ENCODE results near the gene PJA2.

PJA2 gene, protein sequence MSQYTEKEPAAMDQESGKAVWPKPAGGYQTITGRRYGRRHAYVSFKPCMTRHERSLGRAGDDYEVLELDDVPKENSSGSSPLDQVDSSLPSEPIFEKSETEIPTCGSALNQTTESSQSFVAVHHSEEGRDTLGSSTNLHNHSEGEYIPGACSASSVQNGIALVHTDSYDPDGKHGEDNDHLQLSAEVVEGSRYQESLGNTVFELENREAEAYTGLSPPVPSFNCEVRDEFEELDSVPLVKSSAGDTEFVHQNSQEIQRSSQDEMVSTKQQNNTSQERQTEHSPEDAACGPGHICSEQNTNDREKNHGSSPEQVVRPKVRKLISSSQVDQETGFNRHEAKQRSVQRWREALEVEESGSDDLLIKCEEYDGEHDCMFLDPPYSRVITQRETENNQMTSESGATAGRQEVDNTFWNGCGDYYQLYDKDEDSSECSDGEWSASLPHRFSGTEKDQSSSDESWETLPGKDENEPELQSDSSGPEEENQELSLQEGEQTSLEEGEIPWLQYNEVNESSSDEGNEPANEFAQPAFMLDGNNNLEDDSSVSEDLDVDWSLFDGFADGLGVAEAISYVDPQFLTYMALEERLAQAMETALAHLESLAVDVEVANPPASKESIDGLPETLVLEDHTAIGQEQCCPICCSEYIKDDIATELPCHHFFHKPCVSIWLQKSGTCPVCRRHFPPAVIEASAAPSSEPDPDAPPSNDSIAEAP

DNA sequence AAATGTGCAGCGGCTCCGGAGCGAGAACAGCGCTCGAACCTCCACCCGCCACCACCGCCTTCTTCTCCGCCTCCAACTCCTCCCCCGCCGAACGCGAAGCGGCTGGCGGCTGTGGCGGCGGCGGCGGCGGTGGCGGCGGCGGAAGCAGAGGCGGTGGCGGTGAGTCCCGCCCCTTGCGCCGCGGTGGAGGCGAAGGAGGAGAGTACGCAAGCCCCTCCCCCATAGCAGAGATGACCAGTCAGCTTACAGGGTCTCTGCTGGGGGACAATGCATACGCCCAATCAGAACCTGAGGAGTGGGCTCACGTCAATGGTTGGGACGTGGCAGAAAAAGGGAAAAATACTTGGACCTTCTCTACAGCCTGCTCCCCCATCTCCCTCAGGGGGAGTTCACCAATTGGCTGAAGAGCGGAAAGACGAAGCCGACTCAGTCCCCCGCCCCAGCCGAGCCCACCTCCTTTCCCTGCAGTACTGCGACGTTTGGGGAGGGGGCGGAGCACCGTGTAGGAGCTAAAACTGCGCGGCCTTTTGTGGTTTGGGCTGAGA lies at the start of gene PJA2:
TSS of gene PJA2 (minus strand) at position 131 of the 545 bp plus-strand sequence. CDS start 26,541 bp downstream, outside the sequence.
- peak; percentile 99 for DNase-seq
- H3K4me3 ChIP-seq (ENCODE audit: low read depth in 1 of 2, low read length in 2 of 2), result peak within 1 kb of the TSS; percentile 83 to 84
- H3K4me2 ChIP-seq (ENCODE audit: insufficient read depth, low read length), result peak within 1 kb of the TSS; percentile 72
- H3K79me2 ChIP-seq (ENCODE audit: insufficient read depth, low read length), result peaks cover 46% of the 10 kb centered on the region
- no peaks in the 10 kb centered on the region for H3K36me3 ChIP-seq (ENCODE audit: insufficient read depth, low read length)
- TF ChIP-seq, protein P1, sequence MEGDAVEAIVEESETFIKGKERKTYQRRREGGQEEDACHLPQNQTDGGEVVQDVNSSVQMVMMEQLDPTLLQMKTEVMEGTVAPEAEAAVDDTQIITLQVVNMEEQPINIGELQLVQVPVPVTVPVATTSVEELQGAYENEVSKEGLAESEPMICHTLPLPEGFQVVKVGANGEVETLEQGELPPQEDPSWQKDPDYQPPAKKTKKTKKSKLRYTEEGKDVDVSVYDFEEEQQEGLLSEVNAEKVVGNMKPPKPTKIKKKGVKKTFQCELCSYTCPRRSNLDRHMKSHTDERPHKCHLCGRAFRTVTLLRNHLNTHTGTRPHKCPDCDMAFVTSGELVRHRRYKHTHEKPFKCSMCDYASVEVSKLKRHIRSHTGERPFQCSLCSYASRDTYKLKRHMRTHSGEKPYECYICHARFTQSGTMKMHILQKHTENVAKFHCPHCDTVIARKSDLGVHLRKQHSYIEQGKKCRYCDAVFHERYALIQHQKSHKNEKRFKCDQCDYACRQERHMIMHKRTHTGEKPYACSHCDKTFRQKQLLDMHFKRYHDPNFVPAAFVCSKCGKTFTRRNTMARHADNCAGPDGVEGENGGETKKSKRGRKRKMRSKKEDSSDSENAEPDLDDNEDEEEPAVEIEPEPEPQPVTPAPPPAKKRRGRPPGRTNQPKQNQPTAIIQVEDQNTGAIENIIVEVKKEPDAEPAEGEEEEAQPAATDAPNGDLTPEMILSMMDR (IDR thresholded peaks at IDR 0.05; ENCODE audit: borderline replicate concordance, extremely low read depth, low read length, poor library complexity, severe bottlenecking), result peak; percentile 48
- TF ChIP-seq EZH2 (IDR thresholded peaks at IDR 0.05; ENCODE audit: borderline replicate concordance, low read depth, low read length, severe bottlenecking), result no peak
- peak; percentile 91 for ATAC-seq (ENCODE audit: insufficient read depth, low read depth)
- peak within 1 kb of the TSS; percentile 98 for H3K27ac ChIP-seq (ENCODE audit: low read length)
- H3K9me3 ChIP-seq (ENCODE audit: insufficient read depth, low read length, severe bottlenecking), result no peaks in the 10 kb centered on the region
- H3K27me3 ChIP-seq (ENCODE audit: insufficient read depth, low read length, poor library complexity), result no peaks in the 10 kb centered on the region
- H2AFZ ChIP-seq (ENCODE audit: low read depth, low read length), result peak within 1 kb of the TSS; percentile 90
- H4K20me1 ChIP-seq (ENCODE audit: insufficient read depth, low read length), result 0 out of 2 replicates have a peak, but pooled peaks cover 3% of the 10 kb centered on the region
- peaks cover 40% of the 10 kb centered on the region for H3K4me1 ChIP-seq (ENCODE audit: insufficient read depth, low read length)
- peak within 1 kb of the TSS; percentile 93 for H3K9ac ChIP-seq (ENCODE audit: low read depth, low read length)

DNA sequence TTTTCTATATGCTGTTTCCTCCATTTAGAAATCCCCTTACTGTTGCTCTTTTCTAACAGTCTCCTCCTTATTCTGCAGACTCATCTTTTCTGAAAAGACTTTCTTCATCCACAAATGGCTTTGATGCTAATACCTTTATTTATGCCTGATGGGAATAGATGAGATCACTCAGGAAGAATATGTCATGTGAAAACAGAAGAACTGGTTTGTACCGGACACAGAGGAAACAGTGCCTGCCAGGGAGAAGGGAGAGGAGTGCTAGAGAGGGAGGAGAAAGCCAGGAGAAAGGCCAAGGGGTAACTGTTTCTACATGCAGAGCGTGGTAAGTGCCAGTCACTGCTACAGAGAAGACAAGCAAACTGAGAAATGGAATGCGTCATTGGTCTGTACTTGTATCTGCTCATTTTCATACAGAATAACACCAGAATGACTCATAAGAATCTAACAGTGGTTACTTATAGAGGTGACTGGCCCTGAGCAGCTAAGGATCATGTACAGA lies 45.9 kb upstream of the PJA2 start:
- Histone ChIP-seq H4K20me1 (ENCODE audit: insufficient read depth, low read length) (no peaks in the 10 kb centered on the region), H3K36me3 (ENCODE audit: insufficient read depth, low read length) (no peaks in the 10 kb centered on the region), H3K4me2 (ENCODE audit: insufficient read depth, low read length) (peak overlapping the region; percentile 57; the same call in 1 of the 2 replicates), H3K4me1 (ENCODE audit: insufficient read depth, low read length) (peaks cover 19% of the 10 kb centered on the region), H3K4me3 (ENCODE audit: low read depth in 1 of 2, low read length in 2 of 2) (no peak overlapping the region), H3K27me3 (ENCODE audit: insufficient read depth, low read length, poor library complexity) (no peaks in the 10 kb centered on the region), H3K79me2 (ENCODE audit: insufficient read depth, low read length) (no peaks in the 10 kb centered on the region), H3K9ac (ENCODE audit: low read depth, low read length) (peak overlapping the region; percentile 32), H3K9me3 (ENCODE audit: insufficient read depth, low read length, severe bottlenecking) (peaks cover 7% of the 10 kb centered on the region), H3K27ac (ENCODE audit: low read length) (peak overlapping the region; percentile 73), H2AFZ (ENCODE audit: low read depth, low read length) (peak overlapping the region; percentile 67)
- DNase-seq, result peak; percentile 44
- peak; percentile 88 for ATAC-seq (ENCODE audit: insufficient read depth, low read depth)
- TF ChIP-seq, protein P1 (IDR thresholded peaks at IDR 0.05; ENCODE audit: borderline replicate concordance, extremely low read depth, low read length, poor library complexity, severe bottlenecking), result no peak
- TF ChIP-seq EZH2 (IDR thresholded peaks at IDR 0.05; ENCODE audit: borderline replicate concordance, low read depth, low read length, severe bottlenecking), result no peak

DNA sequence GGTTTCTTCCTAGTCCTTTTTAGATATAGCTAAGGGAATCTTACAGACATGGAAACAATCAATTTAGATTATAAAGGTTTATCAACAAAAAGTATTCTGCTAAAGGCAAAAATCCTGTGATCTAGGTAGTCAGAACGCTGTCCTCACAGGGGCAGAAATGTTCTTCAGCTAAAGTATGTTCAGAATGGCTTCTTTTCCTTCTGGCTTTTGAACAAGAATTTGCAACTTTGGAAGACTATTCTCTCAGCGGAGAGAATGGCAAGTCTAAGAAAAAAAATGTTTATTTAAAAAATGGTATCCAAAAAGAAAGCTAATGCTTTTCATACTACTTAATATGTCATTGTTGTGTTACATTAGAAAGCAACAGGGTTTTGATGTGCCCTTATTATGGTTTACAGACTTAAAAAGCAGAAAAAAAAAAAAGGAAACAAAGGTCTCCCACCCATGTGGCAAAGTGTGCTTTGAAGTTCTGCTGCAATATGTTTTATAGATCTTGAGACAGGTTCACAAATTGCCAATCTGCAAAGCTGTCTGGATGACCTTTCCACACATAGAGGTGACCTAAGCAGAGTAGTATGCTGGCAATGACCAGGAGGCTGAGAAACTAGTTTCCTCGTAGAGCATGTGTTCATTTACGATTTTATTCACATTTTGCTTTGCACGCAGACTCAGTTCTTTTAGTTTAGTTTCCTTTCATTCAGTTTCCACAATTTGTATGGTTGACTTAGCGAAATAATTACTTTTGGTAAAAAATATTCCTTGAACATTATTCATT lies 45.1 kb upstream of the PJA2 start:
- TF ChIP-seq EZH2 (IDR thresholded peaks at IDR 0.05; ENCODE audit: borderline replicate concordance, low read depth, low read length, severe bottlenecking), result no peak
- TF ChIP-seq, protein P1 (IDR thresholded peaks at IDR 0.05; ENCODE audit: borderline replicate concordance, extremely low read depth, low read length, poor library complexity, severe bottlenecking), result no peak
- no peak for DNase-seq
- H3K4me2 ChIP-seq (ENCODE audit: insufficient read depth, low read length), result peak overlapping the region; percentile 57

More for the DNA sequence above, 45.1 kb upstream of the PJA2 start:
- Histone ChIP-seq H3K9ac (ENCODE audit: low read depth, low read length) (peak overlapping the region; percentile 32), H3K79me2 (ENCODE audit: insufficient read depth, low read length) (no peaks in the 10 kb centered on the region), H3K36me3 (ENCODE audit: insufficient read depth, low read length) (no peaks in the 10 kb centered on the region), H3K4me1 (ENCODE audit: insufficient read depth, low read length) (peaks cover 19% of the 10 kb centered on the region), H4K20me1 (ENCODE audit: insufficient read depth, low read length) (no peaks in the 10 kb centered on the region), H2AFZ (ENCODE audit: low read depth, low read length) (peak overlapping the region; percentile 67; the same call in 1 of the 2 replicates), H3K27me3 (ENCODE audit: insufficient read depth, low read length, poor library complexity) (no peaks in the 10 kb centered on the region), H3K4me3 (ENCODE audit: low read depth in 1 of 2, low read length in 2 of 2) (peak overlapping the region in 1 of 2 experiments; percentile 29; a peak in 1 of 4 replicates), H3K9me3 (ENCODE audit: insufficient read depth, low read length, severe bottlenecking) (peaks cover 7% of the 10 kb centered on the region), H3K27ac (ENCODE audit: low read length) (peak overlapping the region; percentile 73)
- 0 out of 3 replicates have a peak, but pooled peaks have one; percentile 15 for ATAC-seq (ENCODE audit: insufficient read depth, low read depth)
